Stimulated activated CD8-positive, alpha-beta memory T cell treated with anti-CD3 and anti-CD28 coated beads, Interleukin-4, amount 100 ng/mL, for 4 hours (primary cell): ENCODE measurements around the gene ETNK2.

Experiments
- DNase-seq, 2 donors: peaks; one replicate each; pipeline ENCODE4 v3.0.0-alpha.2; 2020; ENCODE audit warnings: low read depth in 2 of 2, low spot score in 1 of 2

Gene ETNK2

DNA sequence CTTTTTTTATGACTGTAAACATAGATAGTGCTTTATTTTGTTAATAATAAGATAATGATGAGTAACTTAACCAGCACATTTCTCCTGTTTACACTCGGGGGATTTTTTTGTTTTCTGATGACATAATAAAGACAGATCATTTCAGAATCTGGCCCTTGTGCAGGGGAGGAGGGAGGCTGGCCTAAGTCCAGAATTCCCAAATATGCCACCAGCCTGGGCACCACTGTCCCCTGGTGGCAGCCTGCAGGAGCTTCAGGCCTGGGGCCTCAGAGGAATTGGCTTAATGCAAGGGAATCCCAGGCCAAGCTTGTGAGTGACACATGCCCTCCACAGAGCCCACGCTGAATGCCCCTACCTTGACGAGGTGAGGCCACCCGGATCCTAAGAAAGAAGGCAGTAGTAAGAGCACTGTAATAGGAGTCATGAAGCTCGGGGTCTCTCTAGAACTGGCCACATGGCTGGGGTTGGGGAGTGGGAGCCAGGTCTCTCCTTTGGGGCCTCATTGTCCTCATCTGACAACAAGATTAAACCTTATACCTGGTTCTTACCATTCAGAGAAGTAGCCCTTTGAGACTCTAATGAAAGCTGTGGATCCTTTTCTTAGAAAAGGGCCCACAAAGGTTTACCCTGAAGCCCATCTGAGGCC is 24.1 kb downstream of the ETNK2 start:
- DNase-seq: no peak

DNA sequence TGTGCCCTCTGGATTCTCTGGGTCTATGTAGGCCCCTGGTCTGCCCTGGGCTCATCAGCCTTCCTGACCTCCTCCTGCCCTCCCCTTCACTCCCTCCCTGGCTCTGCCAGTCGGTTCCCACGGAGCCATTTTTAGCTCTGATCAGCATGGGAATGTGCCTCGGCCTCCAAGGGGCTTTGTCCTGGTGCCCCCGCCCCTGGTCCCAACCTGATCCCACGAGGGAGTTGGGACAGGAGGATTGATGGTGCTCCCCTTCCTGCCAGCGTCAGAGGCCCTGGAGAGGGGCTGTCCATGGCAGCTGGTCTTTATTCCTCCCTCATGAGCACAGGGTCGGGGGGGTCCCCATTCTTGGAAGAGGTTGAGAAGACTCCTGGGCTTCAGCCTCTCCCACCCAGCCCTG is 24.9 kb downstream of the ETNK2 start:
- DNase-seq: no peak

DNA sequence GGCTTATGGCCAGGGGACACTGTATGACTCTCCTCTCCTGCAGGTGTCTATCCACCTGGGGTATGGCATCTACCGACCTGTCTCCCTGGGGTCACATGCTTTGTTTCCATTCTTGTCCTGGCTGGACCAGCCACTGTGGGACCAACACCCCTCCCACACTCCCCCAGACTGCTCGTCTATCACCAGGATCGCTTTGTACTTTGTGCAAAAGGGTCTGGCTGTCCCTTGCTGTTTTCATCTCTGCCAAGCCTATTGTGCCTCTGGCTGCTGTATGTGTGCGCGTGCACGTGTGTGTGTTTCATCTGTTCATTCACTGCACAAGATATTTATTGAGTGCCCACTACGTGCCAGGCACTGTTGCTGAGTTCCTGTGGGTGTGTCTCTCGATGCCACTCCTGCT is 25.5 kb downstream of the ETNK2 start:
- no peak for DNase-seq

DNA sequence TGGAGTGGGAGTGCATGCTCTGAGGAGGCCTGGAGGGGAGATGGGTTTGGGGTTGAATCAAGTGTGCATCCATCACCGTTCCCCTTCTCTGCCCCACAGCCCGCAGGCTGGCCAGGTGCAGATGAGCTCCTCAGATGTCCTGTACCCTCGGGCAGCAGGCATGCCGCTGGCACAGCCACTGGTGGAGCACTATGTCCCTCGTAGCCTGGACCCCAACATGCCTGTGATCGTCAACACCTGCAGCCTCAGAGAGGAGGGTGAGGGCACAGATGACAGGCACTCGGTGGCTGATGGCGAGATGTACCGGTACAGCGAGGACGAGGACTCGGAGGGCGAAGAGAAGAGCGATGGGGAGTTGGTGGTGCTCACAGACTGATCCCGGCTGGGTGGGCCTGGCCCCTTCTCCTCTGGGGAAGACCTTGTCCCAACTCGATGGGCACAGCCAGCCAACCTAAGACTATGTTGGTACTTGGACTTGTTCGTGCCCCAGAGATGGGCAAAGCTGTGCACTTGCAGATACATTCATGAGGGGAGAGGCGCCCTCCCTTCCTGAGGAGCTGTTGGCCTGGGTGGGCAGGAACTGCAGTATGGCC is 26.0 kb downstream of the ETNK2 start:
- DNase-seq: no peak

DNA sequence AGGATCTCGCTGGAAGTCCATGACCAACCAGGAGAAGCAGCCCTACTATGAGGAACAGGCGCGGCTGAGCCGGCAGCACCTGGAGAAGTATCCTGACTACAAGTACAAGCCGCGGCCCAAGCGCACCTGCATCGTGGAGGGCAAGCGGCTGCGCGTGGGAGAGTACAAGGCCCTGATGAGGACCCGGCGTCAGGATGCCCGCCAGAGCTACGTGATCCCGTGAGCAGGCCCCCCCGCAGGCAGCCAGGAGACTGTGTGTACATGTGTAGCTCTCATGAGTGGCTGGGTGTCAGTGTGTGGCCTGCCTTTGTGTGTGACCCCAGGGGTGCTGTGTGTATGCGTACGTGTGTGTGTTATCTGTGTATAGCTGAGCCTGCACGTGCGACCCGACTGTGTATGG is 27.2 kb downstream of the ETNK2 start:
- no peak for DNase-seq

DNA sequence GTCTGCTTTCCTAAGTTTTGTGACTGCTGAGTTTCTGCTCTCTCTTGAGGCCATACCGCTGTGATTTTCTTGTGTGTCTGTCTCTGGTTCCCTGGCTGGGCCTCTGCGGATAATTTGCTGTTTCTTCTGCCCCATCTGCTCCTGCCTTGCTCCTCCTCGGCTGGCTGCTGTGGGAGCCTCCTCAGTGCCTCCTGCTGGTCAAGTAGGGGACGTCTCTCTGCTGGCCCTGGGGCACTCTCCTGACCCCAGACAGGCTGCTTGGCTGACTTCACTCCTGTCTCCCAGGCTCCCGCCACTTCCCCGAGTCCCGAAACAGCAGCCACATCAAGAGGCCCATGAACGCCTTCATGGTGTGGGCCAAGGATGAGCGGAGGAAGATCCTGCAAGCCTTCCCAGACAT is 28.5 kb downstream of the ETNK2 start:
- DNase-seq: no peak

DNA sequence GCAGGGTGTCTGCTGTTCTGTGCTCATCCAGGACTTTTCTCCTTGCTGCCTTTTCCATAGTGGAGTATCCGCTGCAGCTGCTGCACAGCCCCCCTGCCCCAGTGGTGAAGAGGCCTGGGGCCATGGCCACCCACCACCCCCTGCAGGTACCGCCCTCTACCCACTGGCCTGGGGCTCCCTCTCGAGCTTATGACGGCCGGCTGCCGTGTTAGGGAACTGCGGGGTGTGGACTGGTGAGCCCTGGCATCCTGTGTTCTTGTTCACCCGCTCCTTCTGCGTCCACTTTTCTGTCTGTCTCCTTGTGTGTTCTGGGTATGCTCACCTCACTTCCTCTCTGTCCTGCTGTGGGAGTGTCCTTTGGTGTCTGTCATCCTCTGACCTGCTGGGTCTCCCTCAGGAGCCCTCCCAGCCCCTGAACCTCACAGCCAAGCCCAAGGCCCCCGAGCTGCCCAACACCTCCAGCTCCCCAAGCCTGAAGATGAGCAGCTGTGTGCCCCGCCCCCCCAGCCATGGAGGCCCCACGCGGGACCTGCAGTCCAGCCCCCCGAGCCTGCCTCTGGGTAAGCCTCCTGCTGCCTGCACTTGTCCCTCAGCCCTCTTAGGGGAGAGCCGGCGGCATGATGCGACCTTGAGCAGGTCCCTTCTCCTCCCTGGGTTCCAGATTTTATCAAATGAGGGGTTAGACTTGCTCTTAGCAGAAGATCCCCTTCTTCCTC is 29.8 kb downstream of the ETNK2 start:
- DNase-seq: no peak

DNA sequence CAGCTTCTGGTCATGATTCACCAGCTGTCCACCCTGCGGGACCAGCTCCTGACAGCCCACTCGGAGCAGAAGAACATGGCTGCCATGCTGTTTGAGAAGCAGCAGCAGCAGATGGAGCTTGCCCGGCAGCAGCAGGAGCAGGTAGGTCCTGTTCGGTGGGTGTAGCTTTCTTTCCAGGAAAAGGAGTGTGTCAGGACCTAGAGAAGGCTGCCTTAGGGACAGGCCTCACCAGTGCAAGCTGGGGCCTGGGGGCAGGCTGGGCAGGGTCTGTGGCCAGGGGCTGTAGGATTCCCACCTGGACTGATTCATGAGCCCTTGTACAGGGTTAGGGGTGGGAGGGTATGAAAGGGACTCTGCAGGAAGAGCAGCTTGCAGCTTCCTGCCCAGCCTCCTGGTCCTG is 35.3 kb downstream of the ETNK2 start:
- no peak for DNase-seq

DNA sequence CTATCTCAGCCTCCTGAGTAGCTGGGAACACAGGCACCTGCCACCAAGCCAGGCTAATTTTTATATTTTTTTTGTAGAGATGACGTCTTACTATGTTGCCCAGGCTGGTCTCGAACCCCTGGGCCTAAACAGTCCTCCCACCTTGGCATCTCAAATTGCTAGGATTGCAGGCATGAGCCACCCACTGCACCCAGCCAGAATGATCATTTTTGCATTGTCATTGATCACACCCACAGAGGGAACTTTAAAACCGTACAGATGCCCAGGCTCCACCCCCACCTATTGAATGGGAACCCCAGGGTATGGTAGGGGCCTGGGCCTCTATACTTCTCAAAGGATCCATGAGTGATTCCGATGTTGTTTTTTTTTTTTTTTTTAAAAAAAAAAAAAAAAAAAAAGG is 36.7 kb downstream of the ETNK2 start:
- DNase-seq: no peak

DNA sequence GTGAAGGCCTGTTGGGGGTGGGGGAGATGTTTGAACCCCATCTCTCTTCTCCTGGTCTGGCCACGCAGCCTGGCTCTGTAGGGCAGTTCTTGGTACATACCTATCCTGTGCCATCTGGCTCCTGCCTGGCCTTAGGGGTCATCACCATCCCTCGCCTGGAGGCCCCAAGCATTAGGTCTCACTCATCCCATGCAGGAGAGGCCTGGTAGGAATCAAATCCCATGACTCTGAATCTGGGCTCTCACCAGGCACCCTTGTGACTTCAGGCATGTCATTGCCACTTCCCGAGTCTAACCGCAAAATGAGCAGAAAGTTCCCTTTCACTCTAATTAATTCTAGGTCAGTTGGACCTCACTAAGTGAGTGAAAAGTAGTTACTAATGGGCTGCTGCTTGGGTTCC is 37.2 kb downstream of the ETNK2 start:
- no peak for DNase-seq

DNA sequence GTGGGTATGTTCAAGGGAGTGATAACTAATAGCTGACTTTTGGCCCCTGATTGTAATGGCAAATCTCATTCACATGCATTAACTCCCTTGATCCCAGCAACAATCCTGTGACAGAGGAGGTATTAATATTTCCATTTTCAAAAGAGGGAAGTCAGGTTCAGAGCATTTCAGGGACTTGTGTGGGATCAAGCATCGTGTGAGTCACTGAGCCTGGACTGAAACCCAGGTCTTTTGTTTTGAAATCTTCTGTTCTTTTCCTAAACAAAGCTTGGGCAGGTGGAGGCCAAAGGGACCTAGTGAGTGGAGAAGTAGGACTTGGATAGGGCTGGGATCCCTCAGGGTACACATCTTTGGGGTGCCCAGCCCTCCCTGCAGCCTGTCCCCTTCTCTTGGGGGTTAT is 37.9 kb downstream of the ETNK2 start:
- no peak for DNase-seq

DNA sequence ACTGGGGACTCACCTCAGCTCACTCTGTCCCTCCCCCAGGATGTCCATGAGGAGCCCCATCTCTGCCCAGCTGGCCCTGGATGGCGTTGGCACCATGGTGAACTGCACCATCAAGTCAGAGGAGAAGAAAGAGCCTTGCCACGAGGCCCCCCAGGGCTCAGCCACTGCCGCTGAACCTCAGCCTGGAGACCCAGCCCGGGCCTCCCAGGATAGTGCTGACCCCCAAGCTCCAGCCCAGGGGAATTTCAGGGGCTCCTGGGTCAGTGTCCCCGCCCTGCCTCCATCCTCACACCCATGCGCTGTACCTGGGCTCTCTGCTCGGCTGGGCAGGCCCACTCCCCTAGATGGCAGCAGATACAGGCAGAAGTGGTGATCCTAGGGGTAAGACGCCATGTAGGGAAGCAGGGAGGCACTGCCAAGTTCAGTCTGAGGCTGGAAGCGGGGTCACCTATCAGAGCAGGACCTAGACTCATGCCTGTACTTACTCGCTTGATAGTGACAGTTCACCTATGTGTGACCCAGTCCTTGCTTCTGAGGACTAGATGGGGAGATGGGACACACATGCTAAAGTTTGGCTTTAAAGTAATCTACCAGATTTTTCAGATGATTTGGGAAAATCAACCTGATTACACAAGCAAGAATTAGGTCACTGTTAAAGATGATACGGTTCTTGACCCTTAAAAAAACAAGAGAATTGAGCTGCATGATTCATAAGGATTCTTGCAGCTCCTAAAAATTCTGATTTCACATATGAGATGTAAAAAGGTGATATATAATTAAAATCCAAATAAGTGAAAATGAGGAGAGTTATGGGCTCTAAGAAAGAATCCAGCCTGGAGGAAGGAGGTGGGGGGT is 38.7 kb downstream of the ETNK2 start:
- no peak for DNase-seq

DNA sequence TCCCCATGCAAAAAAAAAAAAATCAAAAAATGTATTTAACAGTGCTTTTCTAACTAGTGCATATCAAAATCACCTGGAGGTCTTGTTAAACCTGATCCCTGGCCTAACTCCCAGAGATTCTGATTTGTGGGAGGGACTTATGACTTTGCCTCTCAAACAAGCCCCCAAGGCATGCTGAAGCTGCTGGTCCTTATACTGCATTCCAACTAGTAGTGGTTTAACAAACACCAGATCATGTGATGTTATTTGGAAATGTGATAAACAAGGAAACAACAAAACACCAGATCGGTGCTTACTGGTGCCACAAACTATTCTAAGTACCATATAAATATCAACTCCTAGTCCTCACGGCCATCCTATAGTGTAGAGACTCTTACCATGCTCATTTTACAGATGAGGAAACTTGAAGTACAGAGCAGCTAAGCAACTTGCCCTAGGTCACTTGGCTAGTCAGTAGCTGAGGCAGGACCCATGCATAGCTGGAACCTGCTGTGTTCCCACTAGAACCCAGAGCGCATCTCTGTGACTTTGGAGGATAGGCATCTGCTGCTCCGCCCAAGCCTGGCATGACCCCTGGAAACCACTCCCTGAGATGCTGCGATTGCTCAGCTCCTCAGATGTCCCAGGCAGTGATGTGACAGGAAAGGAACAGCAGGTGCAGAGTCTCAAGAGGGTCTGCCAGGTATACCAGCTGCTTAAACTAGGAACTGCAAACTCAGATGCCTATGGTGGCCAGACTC is 40.8 kb downstream of the ETNK2 start:
- no peak for DNase-seq

DNA sequence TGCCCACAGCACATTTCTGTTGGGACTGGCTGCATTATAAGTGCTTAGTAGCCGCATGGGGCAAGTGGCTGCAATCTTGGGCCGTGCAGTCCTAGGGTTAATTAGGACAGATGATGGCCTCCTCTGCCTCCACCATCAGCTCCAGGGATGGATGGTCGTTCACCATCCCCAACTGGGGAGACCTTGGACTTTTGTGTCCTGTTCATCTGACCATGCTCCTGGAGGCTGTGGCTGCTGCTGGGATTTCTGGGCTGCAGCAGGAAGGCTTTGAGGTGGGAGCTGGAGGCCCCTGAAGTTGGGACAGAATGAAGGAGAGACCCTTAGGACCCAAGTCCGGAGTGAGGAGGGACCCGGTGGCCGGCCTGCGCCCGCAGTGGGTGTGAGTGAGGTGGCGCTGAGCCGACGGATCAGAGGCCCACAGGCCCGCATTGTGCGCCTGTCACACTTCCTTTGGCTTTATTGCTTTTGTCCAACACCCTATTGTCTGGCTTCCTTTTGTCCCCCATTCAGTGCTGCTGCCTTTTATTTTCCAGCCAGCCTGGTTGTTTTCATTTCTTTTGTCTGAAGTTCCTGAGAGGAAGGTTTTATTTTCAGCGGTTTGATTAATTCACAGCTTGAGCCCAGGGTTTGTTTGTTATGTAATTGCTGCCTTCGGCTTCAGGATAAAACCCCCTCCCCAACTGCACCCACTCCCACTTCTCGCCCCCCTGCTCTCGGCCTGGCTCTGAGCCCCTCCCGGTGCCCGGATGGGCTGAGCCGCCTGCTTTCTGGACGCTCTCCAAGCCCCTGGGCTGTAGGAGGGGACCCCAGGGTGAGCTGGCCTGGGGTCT is 43.3 kb downstream of the ETNK2 start:
- no peak for DNase-seq

DNA sequence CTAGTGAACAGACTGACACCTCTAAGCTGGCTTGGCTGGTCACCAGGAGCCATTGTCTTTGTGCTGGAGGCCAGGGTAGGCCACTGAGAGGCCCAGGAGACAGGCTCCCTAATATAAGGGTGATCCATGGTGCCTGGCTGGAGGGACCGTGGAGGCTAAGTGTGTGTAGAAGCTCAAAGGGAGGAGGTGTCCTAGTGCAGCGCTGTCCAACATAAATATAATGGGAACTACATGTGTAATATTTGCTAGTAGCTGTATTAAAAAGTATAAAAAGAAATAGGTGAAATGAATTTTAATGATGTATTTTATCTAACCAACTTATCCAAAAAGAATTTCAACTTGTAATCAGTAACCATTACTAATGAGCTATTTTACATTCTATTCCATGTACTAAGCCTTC is 44.0 kb downstream of the ETNK2 start:
- DNase-seq: no peak

DNA sequence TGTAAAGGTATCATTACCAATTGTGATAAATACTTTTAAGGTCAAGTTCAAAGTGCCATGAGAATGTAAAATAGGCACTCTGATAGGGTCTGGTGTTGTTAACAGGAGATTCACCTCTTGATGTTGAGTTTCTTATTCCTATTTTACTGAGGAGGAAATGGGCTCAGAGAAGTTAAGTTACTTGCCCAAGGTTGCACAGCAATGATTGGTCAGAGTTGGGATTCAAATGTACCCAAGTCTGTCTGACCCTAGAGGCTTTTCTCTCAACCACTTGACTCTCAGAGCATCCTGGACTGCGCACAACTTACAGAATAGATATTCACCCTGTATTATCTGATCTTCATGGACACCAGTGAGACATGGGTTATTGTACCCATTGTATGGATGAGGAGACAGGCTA is 45.0 kb downstream of the ETNK2 start:
- DNase-seq: no peak

DNA sequence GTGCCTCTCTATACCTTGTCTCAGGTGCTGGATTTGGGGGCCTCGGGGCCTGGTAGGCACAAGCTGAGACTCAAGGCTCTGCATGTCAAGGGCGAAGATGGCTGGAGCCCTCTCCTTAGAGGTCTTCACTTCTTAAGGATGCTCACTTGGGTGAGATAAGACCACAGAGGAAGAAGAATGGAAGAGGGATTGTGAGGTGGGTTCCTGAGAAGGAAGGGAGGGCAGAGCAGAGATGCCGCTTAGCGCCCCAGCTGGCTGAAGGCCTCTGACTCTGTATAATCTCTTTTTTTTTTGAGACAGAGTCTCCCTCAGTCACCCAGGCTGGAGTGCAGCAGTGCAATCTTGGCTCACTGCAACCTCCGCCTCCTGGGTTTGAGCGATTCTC is 46.7 kb downstream of the ETNK2 start:
- DNase-seq: no peak

DNA sequence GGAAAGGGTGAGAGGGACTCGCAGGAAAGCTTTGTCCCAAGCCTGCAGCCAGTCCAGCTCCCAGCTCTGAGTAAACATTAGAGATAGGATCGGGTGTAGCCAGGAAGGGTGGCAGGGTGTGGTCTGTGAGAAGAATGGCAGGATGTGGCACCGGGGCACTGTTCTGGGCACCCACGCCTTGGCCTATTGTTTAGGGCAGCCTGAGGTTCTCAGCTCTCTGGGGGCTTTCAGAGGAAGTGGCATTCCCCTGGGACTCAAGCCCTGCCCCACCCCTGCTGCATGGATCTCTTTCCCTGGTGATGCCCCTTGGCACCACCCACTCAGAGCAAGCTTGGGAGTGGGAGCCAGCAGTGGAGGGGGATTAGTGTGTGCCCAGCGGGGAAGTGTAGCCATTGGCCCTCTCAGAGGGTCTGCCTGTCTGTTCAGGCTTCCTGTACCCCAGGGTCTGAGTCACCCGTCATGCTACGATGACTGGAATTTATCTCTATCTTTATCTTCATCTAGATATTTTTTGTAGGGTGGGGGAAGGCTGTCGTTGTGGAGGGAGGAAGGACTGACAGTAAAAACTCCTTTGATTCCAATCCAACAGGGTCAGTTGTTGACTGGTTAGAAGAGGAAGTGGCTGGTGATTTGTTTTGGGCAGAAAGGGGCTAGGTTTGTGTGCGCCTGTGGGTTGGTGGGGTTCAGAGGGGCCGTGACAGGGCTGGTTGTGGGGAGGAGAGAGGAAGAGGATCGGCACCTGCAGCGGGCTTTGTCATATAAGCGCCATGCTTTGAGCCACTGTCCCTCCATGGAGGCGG is 47.3 kb downstream of the ETNK2 start:
- no peak for DNase-seq

DNA sequence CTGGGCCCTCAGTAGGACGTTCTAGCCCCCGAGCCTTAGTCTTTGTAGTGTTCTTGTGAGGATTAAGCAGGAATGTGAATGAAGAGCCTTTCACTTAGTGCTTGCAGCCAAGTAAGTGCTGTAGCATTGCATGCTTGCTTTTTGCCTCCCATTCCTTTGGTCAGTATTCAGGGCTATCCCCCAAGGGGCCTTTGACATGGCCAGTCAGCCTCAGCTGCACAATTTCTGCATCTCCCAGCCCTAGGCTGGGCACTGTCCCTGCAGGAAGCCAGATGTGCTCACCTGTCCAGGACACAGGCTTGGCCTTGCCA is 48.5 kb downstream of the ETNK2 start:
- DNase-seq: no peak
